ENCODE results near the gene ZCCHC7.
"Not testable (repeated sequence)": the region's sequence is repeated elsewhere in the genome, so short reads cannot be mapped to it uniquely, and the experiment has no call there.

ZCCHC7 gene

DNA sequence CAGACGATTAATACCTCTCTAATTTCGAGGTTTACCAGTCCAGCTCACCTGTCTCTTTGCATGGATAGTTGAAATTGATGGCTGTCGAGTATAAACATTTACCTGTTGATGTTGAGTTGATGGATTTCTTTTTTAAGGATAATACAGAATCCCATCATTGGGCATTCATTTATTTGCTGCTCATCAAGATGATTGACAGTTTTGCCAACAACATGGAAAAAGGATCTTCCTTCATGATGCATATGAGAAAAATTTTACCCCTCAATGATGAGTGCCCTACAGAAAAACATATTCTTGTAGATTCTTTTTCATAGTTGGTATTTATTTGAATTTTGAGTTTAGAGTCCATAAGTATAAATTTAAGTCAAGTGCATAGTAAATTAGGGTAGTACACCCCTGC lies 59.2 kb downstream of the ZCCHC7 start:
- DNase-seq, result no peak

DNA sequence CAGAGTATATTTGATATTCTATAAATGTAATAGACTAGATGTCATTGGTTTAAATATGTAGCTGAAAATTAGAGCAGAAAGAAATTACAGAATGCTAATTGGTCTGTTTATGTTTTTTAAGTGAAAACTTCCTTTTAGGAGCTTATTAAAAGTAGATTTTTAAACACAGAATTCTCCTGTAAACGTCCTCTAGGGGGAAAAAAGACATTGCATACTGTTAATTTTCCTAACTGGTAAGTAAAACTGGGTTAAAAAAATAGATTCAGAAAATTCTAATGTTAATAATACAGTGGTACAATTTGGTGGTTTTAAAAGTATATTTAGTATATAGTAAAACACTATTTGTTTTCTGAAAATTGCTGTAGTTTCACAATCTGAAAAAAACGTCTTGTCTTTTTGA lies 59.8 kb downstream of the ZCCHC7 start:
- DNase-seq, result no peak

GRCh38 chr9:37182718-37183117 lies 62.3 kb downstream of the ZCCHC7 start:
- DNase-seq, result no peak

DNA sequence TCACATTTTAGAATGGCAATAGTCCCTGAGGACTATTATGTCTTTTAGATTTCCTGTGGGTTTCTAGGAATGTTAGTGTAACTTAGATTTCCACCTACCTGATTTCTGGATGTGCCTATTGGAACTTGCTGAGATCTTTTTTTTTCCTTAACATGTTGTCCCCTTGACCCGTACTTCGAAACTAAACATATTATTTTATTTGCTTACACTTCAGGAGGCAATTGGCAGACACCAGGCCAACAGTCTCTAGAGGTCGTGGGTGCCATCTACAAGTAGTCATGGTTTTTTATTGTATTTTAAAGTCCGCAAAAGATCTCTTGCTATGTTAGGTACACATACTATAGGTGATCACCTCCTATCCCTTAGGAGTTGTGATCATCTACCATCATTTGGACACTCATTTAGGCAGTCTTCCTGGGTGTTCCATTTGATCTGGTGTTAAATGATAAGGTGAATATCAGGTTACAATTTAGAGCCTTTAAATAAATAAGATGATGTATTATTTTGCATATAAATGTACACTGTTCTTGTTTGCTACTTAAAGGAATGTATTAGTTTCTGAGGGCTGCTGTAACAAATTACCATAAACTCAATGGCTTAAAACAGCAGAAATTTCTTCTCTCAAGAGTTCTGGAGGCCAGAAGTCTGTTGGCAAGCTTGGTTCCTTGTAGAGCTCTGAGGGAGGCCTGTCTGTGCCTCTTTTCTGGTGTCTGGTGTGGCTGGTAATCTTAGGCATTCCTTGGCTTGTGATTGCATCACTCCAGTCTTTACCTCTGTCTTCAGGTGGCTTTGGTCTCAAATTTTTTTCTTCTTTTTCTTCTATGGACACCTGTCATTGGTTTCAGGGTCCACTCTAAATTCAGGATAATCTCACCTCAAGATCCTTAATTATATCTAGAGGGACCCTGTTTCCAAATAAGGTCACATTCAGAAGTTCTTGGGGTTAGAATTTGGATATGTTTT lies 64.8 kb downstream of the ZCCHC7 start:
- DNase-seq, result no peak

GRCh38 chr9:37187292-37187691 lies 66.9 kb downstream of the ZCCHC7 start:
- DNase-seq, result no peak

DNA sequence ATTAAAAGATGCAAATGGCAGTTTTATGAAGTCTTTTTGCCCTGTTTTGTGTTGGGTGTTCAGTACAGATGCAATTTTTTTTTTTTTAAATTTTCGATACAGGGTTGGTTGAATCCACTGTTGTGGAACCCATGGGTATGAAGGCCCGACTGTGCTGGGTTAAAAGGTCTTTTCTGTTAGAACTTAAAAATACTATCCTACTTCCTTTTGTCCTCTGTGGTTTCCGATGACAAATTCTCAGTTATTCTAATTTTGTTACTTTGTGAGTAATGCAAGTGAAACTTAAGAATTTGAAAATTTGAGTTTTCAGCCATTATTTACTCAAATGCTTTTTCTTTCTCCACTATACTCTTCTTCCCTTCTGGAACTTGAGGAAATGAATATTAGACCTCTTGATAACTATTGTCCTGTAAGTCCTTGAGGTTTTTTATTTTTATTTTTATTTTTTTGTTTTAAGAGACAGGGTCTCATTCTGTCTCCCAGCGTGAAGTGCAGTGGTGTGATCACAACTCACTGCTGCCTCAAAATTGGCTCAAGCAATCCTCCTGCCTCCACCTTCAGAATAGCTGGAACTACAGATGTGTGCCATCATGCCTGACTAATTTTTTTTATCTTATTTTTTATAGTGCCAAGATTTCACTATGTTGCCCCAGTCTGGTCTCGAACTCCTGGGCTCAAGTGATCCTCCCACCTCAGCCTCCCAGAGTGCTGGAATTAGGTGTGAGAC lies 67.5 kb downstream of the ZCCHC7 start:
- no peak for DNase-seq

- not testable (repeated sequence) for DNase-seq
These were observed 70.4 kb downstream of the ZCCHC7 start for GRCh38 chr9:37190739-37191138.

- no peak for DNase-seq
These were observed 71.2 kb downstream of the ZCCHC7 start for GRCh38 chr9:37191403-37192089.

DNA sequence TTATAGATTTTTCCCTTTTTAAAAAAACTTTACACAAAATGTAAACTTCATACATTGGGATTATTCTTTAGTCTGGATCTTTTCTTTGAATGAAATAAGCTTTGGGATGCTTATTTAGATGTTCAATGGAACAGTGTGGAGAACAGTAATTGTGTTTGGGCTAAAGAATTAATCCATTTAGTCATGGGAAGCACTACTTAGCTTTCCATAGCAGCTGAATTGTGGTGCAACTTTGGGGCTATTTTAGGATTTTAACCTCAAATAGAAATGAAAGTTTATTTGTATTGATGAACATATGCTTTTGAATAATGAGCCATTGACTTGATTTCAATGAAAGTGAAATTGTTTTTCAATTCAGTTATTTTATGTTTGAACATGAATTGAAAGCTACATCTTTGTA lies 72.4 kb downstream of the ZCCHC7 start:
- no peak for DNase-seq

DNA sequence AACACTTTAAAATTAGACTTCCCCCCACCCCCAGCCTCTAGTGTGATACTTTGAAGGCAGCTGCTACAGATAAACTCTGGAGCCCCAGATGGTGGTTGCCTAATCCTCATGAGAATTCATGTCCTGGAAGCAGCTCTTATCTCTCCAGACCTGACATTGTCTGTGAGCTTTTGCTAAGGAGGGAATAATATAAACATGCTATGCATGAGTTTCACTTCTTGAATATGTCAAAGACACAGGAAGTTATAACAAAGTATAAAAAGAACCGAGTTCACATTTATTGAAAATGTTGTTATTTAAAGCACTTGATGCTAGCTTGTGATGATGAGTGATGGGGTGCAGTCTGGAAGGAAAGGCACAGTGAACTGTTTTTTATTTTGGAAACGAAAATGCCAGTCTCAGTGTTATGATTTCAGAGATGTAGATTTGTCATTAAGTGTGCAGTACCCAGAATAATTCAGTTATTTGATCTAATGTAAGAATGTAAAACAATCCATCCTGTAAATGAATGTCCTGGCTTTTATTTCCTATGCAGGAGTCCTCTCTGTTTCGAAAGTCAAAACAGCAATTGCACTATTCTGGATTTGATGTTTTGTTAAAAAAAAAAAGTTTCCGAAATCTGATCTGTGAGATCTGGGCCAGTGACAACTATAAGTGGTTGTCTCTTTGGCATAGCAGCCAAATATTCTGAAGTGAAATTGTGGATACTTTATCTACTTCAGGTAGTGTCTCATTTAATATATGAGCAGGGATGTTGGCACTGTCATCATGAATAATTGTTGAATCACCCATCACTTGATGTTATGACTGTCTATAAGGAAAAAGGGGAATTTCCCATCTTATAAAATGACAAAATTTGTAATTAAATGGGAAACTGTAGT lies 77.0 kb downstream of the ZCCHC7 start:
- DNase-seq, result no peak

- no peak for DNase-seq
These were observed 77.8 kb downstream of the ZCCHC7 start for GRCh38 chr9:37198039-37198729.

GRCh38 chr9:37198831-37199230 lies 78.5 kb downstream of the ZCCHC7 start:
- no peak for DNase-seq

DNA sequence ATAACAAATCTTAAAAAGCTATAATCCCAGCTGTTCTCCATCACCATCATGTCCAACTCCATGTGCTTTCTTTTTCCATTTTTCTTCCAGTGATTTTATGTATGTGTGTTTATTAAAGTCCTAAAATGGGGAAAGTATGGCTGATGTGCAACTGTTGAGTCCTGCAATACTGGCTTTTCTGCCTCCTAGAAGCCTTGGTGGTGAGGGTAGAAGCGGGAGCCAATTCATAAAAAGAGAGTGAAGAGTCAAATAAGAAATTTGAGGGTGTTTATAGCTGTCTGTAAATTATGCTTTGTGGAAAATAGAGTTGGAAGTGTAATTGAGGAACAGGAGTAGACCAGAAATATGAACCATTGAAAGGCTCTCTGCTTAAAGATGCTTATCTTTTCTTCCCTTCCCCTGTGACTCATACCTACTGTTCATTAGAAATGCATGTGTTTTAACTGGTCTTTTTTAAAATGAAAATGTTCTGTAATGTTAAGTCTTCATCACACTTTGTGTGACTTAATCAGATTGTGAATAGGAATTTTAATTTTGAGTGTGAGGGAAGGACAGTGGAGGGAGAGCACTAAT lies 80.1 kb downstream of the ZCCHC7 start:
- no peak for DNase-seq

DNA sequence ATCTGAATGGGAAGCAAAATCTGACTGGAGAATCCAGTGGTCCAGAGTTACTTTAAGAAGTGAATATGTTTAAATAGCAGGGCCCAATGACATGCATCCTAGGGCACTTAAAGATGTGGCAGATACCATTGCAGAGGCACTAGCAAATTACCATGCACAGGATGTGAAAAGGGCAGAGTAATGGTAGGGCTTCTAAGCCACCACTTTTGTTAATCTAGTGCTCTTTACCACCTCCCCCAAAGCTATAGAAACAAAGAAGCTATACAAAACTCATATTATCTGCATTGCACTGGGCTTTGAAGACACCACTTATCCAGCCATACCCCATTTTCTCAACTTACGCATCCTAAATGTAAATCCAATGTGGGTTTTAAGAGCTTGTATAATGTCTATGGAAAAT lies 81.2 kb downstream of the ZCCHC7 start:
- no peak for DNase-seq

GRCh38 chr9:37202091-37202490 lies 81.7 kb downstream of the ZCCHC7 start:
- DNase-seq, result no peak

DNA sequence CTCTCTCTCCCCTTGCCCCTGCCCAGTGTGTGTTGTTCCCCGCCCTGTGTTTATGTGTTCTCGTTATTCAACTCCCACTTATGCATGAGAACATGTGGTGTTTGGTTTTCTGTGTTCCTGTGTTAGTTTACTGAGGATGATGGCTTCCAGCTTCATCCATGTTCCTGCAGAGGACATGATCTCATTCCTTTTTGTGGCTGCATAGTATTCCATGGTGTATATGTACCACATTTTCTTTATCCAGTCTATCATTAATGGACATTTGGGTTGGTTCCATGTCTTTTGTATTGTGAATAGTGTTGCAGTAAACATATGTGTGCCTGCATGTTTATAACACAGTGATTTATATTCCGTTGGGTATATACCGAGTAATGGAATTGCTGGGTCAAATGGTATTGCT lies 83.1 kb downstream of the ZCCHC7 start:
- DNase-seq, result not testable (repeated sequence)

GRCh38 chr9:37206121-37206620 lies 85.8 kb downstream of the ZCCHC7 start:
- DNase-seq, result no peak

DNA sequence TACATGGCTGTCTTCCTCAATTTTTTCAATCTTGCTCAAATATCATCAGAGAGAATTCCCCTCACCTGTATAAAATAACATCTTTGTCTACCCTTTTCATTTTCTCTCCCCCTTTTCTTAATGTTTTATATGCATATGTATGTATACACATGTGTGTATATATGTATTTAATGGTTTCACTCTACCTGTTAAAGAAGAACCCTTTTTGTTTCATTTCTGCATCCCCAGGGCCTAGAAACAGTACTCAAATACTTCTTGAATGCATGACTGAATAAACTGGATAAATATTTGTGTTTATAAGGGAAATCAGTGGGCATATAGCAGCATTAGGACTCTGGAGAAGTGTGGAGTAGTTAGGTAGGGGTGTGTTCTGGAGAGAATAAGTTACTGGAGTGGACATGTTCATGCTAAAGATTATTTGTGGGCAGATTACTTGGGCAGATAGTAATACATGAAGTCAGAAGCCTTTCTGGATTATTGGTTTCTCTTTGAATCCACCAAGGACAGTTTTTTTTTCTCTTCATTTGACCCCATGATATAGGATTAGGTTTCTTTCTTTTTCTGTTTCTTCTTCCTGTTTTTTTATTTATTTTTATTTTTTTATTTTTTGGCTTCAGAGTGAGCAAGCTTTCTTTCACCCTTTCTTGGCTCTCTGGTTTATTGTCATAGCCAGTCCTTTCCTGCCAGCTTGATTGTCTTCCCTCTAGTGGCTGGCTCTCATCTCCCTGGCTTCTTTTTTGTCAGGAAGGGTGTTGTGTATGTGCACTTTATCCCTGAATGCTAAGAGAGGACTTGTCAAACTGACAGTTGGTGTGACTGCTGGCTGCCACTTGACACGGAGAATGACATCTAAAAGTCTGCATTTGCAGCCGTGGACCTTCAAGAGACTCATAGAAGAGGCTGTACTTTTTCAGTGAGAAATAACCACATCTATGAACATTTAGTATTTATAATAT lies 89.3 kb downstream of the ZCCHC7 start:
- DNase-seq, result no peak

DNA sequence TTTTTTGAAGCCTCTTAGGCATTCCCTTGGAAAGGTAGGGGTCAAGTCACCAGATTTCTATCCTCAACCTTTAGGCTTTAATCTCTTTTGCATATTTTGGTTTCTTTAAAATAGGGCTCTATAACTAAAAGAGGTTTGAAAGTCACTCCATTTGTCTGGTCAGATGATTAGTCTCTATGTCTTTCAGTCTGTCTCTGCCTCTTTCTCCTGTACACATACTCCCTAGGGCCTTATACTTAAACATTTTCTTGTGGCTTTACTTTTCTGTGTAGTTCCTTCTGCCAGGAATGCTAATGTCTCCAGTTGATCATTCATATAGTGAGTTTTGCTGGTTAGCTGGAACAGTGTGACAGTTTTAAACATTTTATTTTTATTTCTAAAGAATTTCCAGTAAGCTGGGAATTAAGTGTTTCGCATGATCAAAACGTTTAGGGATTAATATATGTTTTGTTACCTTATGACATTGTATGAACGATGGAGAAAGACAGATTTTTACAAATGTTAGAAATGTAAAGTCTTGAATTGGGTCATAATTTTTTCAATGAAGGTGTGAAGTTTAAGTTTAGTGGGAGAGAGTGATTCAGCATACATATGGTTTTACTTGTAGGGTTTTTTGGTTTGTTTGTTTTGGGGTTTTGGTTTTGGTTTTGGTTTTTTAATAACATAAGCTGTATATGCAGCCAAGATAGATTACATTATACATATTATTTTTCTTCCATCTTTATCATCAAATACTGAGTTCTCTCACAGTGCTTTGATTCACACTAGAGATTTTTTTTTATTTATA lies 90.6 kb downstream of the ZCCHC7 start:
- DNase-seq, result no peak

All from NCI-H146 (cell line).